ENCODE measurements around the gene ZC3H10. TPM values are rescaled to one million over a fixed set of nuclear protein-coding genes. Genes with fewer than 3 reads are reported as not detected.
"Not testable (repeated sequence)": the region's sequence is repeated elsewhere in the genome, so short reads cannot be mapped to it uniquely, and the experiment has no call there.

The ZC3H10 gene
- total RNA-seq, 1 experiment from 2014 or later = 3.5 TPM

GRCh38 chr12:56154246-56154771, 36.2 kb downstream of the ZC3H10 start:
- no peak overlapping the region for H3K4me3 ChIP-seq (ENCODE audit: low read depth, low read length)
- no peaks in the 10 kb centered on the region; the same call in 1 of the 2 replicates for H3K36me3 ChIP-seq (ENCODE audit: control insufficient read depth, insufficient read depth, low read length)
- BruUV-seq (replicated peaks) = no TSS peak
- Mint-ChIP-seq H3K27ac (ENCODE audit: unreplicated experiment) (no peak overlapping the region), H3K4me1 (ENCODE audit: low read depth, unreplicated experiment) (peaks cover 20% of the 10 kb centered on the region), H3K27me3 (ENCODE audit: insufficient read depth, unreplicated experiment) (no peaks in the 10 kb centered on the region), H3K4me3 (ENCODE audit: unreplicated experiment) (peak overlapping the region; percentile 53), H3K36me3 (ENCODE audit: insufficient read depth, unreplicated experiment) (peaks cover 49% of the 10 kb centered on the region), H3K9me3 (ENCODE audit: unreplicated experiment) (no peaks in the 10 kb centered on the region)
- peaks cover 12% of the 10 kb centered on the region for H3K4me1 ChIP-seq
- no peak for TF ChIP-seq CTCF (IDR thresholded peaks at IDR 0.05; ENCODE audit: insufficient read depth in 1 of 2, low read depth in 1 of 2, low read length in 1 of 2, severe bottlenecking in 1 of 2, unreplicated experiment in 1 of 2)
- H3K27me3 ChIP-seq (replicated peaks; ENCODE audit: control insufficient read depth, insufficient read depth, low read length) = no peaks in the 10 kb centered on the region
- H3K9me3 ChIP-seq = no peaks in the 10 kb centered on the region
- POLR2A ChIA-PET = interaction anchor here (0.6 kb wide), 1 partner anchor 28 kb away, joined by 3 read pairs; no protein-coding TSS in a partner anchor
- DNase-seq = no peak
- CTCF ChIA-PET = interaction anchor here (0.7 kb wide), 1 partner anchor 52 kb away, joined by 3 read pairs; no protein-coding TSS in a partner anchor
- intact Hi-C loops (cut with micrococcal nuclease; ENCODE audit: unreplicated experiment) = no loop called here

- H3K4me1 Mint-ChIP-seq (ENCODE audit: low read depth, unreplicated experiment) = peaks cover 21% of the 10 kb centered on the region
- Histone ChIP-seq H3K36me3 (ENCODE audit: control insufficient read depth, insufficient read depth, low read length) (no peaks in the 10 kb centered on the region; the same call in 1 of the 2 replicates), H3K27me3 (replicated peaks; ENCODE audit: control insufficient read depth, insufficient read depth, low read length) (no peaks in the 10 kb centered on the region), H3K4me3 (ENCODE audit: low read depth, low read length) (no peak overlapping the region), H3K9me3 (no peaks in the 10 kb centered on the region), H3K4me1 (peaks cover 16% of the 10 kb centered on the region)
- no peaks in the 10 kb centered on the region for H3K9me3 Mint-ChIP-seq (ENCODE audit: unreplicated experiment)
- intact Hi-C loops (cut with micrococcal nuclease; ENCODE audit: unreplicated experiment) = no loop called here
- H3K27ac Mint-ChIP-seq (ENCODE audit: unreplicated experiment) = no peak overlapping the region
- ChIA-PET CTCF (no interaction called here), POLR2A (interaction anchor here (0.6 kb wide), 1 partner anchor 28 kb away, joined by 3 read pairs; no protein-coding TSS in a partner anchor)
- peak overlapping the region; percentile 53 for H3K4me3 Mint-ChIP-seq (ENCODE audit: unreplicated experiment)
- H3K27me3 Mint-ChIP-seq (ENCODE audit: insufficient read depth, unreplicated experiment) = no peaks in the 10 kb centered on the region
- H3K36me3 Mint-ChIP-seq (ENCODE audit: insufficient read depth, unreplicated experiment) = peaks cover 54% of the 10 kb centered on the region
- TF ChIP-seq CTCF (IDR thresholded peaks at IDR 0.05; ENCODE audit: insufficient read depth in 1 of 2, low read depth in 1 of 2, low read length in 1 of 2, severe bottlenecking in 1 of 2, unreplicated experiment in 1 of 2) = no peak
- no TSS peak for BruUV-seq (replicated peaks)
- DNase-seq = no peak
Observed at GRCh38 chr12:56154818-56155217, 36.8 kb downstream of the ZC3H10 start.

DNA sequence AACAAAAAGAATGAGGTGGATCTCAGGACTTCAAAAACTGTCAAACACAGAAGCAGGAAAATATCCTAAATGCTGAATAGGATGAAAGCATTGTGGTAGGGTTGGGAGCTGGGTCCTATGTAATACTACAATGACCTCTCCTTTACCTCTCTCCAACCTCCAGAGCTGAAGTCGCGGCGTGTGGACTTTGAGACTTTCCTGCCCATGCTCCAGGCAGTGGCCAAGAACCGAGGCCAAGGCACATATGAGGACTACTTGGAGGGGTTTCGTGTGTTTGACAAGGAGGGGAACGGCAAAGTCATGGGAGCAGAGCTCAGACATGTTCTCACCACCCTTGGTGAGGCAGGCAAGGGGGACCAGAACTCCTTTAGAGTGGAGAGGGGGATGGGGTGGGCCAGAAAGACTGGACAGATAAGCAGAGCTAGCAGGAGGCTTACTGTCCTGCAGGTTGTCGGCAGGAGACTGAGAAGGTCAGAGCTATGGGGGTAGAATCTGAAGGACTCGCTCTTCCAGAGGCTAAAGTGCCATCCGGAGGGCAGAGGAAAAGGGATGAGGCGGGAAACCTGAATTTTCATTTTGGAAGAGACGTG, 37.3 kb downstream of the ZC3H10 start:
- no TSS peak for BruUV-seq (replicated peaks)

DNA sequence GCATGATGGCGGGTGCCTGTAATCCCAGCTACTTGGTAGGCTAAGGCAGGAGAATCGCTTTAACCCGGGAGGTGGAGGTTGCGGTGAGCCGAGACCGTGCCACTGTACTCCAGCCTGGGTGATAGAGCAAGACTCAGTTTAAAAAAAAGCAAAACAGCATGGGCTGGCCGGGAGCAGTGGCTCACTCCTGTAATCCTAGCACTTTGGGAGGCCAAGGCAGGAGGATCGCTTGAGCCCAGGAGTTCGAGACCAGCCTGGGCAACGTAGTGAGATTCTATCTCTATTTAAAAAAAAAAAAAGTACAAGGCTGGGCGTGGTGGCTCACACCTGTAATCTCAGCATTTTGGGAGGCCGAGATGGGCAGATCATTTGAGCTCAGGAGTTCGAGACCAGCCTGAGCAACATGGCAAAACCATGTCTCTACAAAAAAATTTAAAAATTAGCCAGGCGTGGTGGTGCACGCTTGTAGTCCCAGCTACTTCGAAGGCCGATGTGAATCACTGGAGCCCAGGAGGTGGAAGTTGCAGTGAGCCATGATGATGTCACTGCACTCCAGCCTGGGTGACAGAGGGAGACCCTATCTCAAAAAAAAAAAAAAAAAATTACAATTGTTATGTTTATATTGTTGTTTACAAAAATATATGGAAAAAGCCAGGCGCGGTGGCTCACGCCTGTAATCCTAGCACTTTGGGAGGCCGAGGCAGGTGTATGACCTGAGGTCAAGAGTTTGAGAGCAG, 38.6 kb downstream of the ZC3H10 start:
- DNase-seq; H3K9me3 Mint-ChIP-seq (ENCODE audit: unreplicated experiment); H3K36me3 ChIP-seq (ENCODE audit: control insufficient read depth, insufficient read depth, low read length); H3K27me3 ChIP-seq (replicated peaks; ENCODE audit: control insufficient read depth, insufficient read depth, low read length); BruUV-seq (replicated peaks); H3K9me3 ChIP-seq; H3K27me3 Mint-ChIP-seq (ENCODE audit: insufficient read depth, unreplicated experiment): not testable (repeated sequence)
- peak overlapping the region; percentile 79 for H3K4me3 Mint-ChIP-seq (ENCODE audit: unreplicated experiment)
- peak overlapping the region; percentile 51 for H3K4me3 ChIP-seq (ENCODE audit: low read depth, low read length)
- peaks cover 22% of the 10 kb centered on the region for H3K4me1 ChIP-seq
- POLR2A ChIA-PET = interaction anchor here (1.0 kb wide), 1 partner anchor 29 kb away, joined by 8 read pairs; the partner anchor contains the start of gene ESYT1
- peaks cover 68% of the 10 kb centered on the region for H3K36me3 Mint-ChIP-seq (ENCODE audit: insufficient read depth, unreplicated experiment)
- peak overlapping the region; percentile 88 for H3K27ac Mint-ChIP-seq (ENCODE audit: unreplicated experiment)
- H3K4me1 Mint-ChIP-seq (ENCODE audit: low read depth, unreplicated experiment) = peaks cover 34% of the 10 kb centered on the region
- CTCF ChIA-PET = interaction anchor here (0.8 to 1.4 kb wide), 3 partner anchors 29 to 37 kb away, joined by 3 to 4 read pairs (median 4); partner anchors contain the start of gene ESYT1
- intact Hi-C loops (cut with micrococcal nuclease; ENCODE audit: unreplicated experiment) = loop anchor here (1.0 kb wide), 2 partner anchors 28 to 37 kb away; partner anchors contain the start of gene ESYT1

More for the DNA sequence above, 37.3 kb downstream of the ZC3H10 start:
- no peak overlapping the region for H3K4me3 ChIP-seq (ENCODE audit: low read depth, low read length)
- CTCF ChIA-PET = interaction anchor here (1.4 kb wide), 1 partner anchor 27 kb away, joined by 4 read pairs; the partner anchor contains the start of gene ESYT1
- no peak for DNase-seq
- no peaks in the 10 kb centered on the region for H3K27me3 ChIP-seq (replicated peaks; ENCODE audit: control insufficient read depth, insufficient read depth, low read length)
- peaks cover 21% of the 10 kb centered on the region for H3K4me1 ChIP-seq
- no peaks in the 10 kb centered on the region; the same call in 1 of the 2 replicates for H3K36me3 ChIP-seq (ENCODE audit: control insufficient read depth, insufficient read depth, low read length)
- intact Hi-C loops (cut with micrococcal nuclease; ENCODE audit: unreplicated experiment) = no loop called here
- H3K9me3 Mint-ChIP-seq (ENCODE audit: unreplicated experiment) = no peaks in the 10 kb centered on the region
- H3K4me3 Mint-ChIP-seq (ENCODE audit: unreplicated experiment) = peak overlapping the region; percentile 53
- H3K27ac Mint-ChIP-seq (ENCODE audit: unreplicated experiment) = peak overlapping the region; percentile 47
- peaks cover 60% of the 10 kb centered on the region for H3K36me3 Mint-ChIP-seq (ENCODE audit: insufficient read depth, unreplicated experiment)
- TF ChIP-seq CTCF (IDR thresholded peaks at IDR 0.05; ENCODE audit: insufficient read depth in 1 of 2, low read depth in 1 of 2, low read length in 1 of 2, severe bottlenecking in 1 of 2, unreplicated experiment in 1 of 2) = no peak
- no peaks in the 10 kb centered on the region for H3K9me3 ChIP-seq
- no peaks in the 10 kb centered on the region for H3K27me3 Mint-ChIP-seq (ENCODE audit: insufficient read depth, unreplicated experiment)
- peaks cover 27% of the 10 kb centered on the region for H3K4me1 Mint-ChIP-seq (ENCODE audit: low read depth, unreplicated experiment)
- POLR2A ChIA-PET = no interaction called here
